Measurements from ENCODE around the gene RPS5.
A peak's percentile ranks its signal among the peaks of the same experiment; 100 is the strongest.
"Not testable (repeated sequence)": the region's sequence is repeated elsewhere in the genome, so short reads cannot be mapped to it uniquely, and the experiment has no call there.

RPS5 gene

GRCh38 chr19:58407658-58408151 is 20.6 kb downstream of the RPS5 start:
- DNase-seq = no peak

- peak; percentile 97 for DNase-seq
Observed at GRCh38 chr19:58408152-58409009, 21.3 kb downstream of the RPS5 start, which contains the start of gene ZNF584. TSS of gene ZNF584 (plus strand) at chr19:58408649. CDS start at chr19:58409148, 499 bp downstream.

GRCh38 chr19:58409010-58409790 is 22.1 kb downstream of the RPS5 start:
- peak; percentile 54 for DNase-seq

GRCh38 chr19:58416604-58417003 is 29.5 kb downstream of the RPS5 start:
- DNase-seq = no peak

GRCh38 chr19:58417071-58417470 is 30.0 kb downstream of the RPS5 start:
- DNase-seq = no peak

GRCh38 chr19:58428617-58429016 is 41.5 kb downstream of the RPS5 start:
- no peak for DNase-seq

GRCh38 chr19:58429745-58430144 is 42.7 kb downstream of the RPS5 start:
- no peak for DNase-seq

GRCh38 chr19:58434217-58434616 is 47.1 kb downstream of the RPS5 start:
- no peak for DNase-seq

- peak; percentile 94 for DNase-seq
Observed at GRCh38 chr19:58439576-58440554, 52.8 kb downstream of the RPS5 start, which contains the start of gene ZNF132. TSS of gene ZNF132 (minus strand) at chr19:58440153. CDS start at chr19:58439821, 332 bp downstream.

GRCh38 chr19:58440556-58440955 is 53.5 kb downstream of the RPS5 start:
- peak; percentile 9 for DNase-seq

GRCh38 chr19:58442986-58443385 is 55.9 kb downstream of the RPS5 start:
- DNase-seq = not testable (repeated sequence)

Measured in retina (tissue), 1 donor.